UCSD-AML1 (cell line): ENCODE results near the gene SLC34A2.

ENCODE experiments used
- DNase-seq: peaks from one replicate; lab custom pipeline; 2025; ENCODE audit not compliant: unreplicated experiment; lab: John Stamatoyannopoulos, UW

The SLC34A2 gene

GRCh38 chr4:25723409-25723808 is 67.8 kb downstream of the SLC34A2 start:
- DNase-seq = no peak

- DNase-seq = no peak
Observed at GRCh38 chr4:25725870-25726269, 70.2 kb downstream of the SLC34A2 start.

GRCh38 chr4:25727711-25728493 is 72.3 kb downstream of the SLC34A2 start:
- no peak for DNase-seq
